Glutamatergic neuron (in vitro differentiated cells): ENCODE data around the gene ONECUT2. TPM values are rescaled to one million over a fixed set of nuclear protein-coding genes. Genes with fewer than 3 reads are reported as not detected.

Experiments used
- DNase-seq: peaks from one replicate; pipeline ENCODE4 v3.0.0; 2022
- H3K27ac Mint-ChIP-seq: one replicate; pipeline ENCODE4 v1.8.0; 2020; ENCODE audit warnings: mild to moderate bottlenecking, mixed read lengths, inconsistent platforms; ENCODE audit not compliant: unreplicated experiment
- H3K27me3 Mint-ChIP-seq: one replicate; pipeline ENCODE4 v1.8.0; 2020; ENCODE audit warnings: mild to moderate bottlenecking, moderate library complexity, mixed read lengths, inconsistent platforms; ENCODE audit not compliant: unreplicated experiment
- H3K36me3 Mint-ChIP-seq: one replicate; pipeline ENCODE4 v1.8.0; 2020; ENCODE audit warnings: mild to moderate bottlenecking, mixed read lengths, inconsistent platforms; ENCODE audit not compliant: unreplicated experiment
- H3K4me1 Mint-ChIP-seq: one replicate; pipeline ENCODE4 v1.8.0; 2020; ENCODE audit warnings: mild to moderate bottlenecking, low read depth, mixed read lengths, inconsistent platforms; ENCODE audit not compliant: unreplicated experiment
- H3K4me3 Mint-ChIP-seq: one replicate; pipeline ENCODE4 v1.8.0; 2020; ENCODE audit warnings: mild to moderate bottlenecking, mixed read lengths, inconsistent platforms; ENCODE audit not compliant: unreplicated experiment
- H3K9me3 Mint-ChIP-seq: one replicate; pipeline ENCODE4 v1.8.0; 2020; ENCODE audit warnings: mild to moderate bottlenecking, moderate library complexity, mixed read lengths, inconsistent platforms; ENCODE audit not compliant: unreplicated experiment
- total RNA-seq: library from RNA; stranded (reverse); fragmentation: NEBNext Ultra II Directional; extraction: Animal tissue kit (Norgen Biotek cat#: 25700); gene quantifications from one replicate; pipeline ENCODE4 v1.2.1, GENCODE V29; 2021; ENCODE audit not compliant: unreplicated experiment
- TF ChIP-seq, protein P1 (sequence below): fragments of 200-600 bp; sonication (generic); IDR thresholded peaks from one replicate; pipeline ENCODE4 v1.5.0; 2021; ENCODE audit not compliant: partially characterized antibody, unreplicated experiment

Gene ONECUT2
- total RNA-seq, 1 donor from 2014 or later, result 230 TPM

DNA sequence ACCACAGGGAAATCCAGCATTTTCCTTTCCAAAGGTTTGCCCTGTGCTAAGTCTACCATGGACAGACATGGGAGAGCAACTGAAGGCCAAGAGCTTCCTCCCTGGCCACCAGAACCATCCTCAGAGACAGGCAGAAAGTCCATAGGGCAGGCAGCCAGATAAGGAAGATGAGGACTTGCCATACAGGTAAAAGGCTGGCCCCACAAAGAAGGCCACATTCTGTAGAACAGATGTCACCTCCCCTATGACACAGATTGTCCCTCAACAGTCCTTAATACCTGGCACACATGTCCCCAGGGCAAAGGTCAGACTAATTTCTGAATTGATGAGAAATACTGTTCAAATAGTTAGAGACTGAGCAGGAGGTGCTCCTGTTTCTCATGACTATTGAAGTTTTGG lies 99.3 kb downstream of the ONECUT2 start:
- peak overlapping the region; percentile 71 for H3K27ac Mint-ChIP-seq
- H3K36me3 Mint-ChIP-seq, result no peaks in the 10 kb centered on the region
- no peak overlapping the region for H3K4me3 Mint-ChIP-seq

DNA sequence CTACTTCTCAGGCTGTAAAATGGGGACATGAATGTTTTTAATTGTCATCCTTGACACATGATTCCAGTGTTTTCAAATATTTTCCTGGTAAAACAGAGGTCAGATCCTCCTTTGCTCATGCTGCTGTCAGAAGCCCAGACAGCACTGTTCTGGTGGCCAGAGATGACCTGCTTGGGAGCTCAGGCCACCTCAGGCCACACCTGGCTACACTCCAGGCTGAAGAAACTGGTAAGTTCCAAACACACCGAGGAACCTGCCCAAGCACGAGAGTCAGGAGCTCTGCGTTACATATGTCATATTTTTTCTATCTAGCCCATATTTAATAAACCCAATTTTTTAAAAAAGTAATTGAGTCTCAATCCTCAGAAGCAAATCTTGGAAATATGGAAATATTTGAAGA lies 103.4 kb downstream of the ONECUT2 start:
- no peaks in the 10 kb centered on the region for H3K36me3 Mint-ChIP-seq
- H3K9me3 Mint-ChIP-seq, result peaks cover 20% of the 10 kb centered on the region
- peaks cover 37% of the 10 kb centered on the region for H3K4me1 Mint-ChIP-seq
- TF ChIP-seq, protein P1, sequence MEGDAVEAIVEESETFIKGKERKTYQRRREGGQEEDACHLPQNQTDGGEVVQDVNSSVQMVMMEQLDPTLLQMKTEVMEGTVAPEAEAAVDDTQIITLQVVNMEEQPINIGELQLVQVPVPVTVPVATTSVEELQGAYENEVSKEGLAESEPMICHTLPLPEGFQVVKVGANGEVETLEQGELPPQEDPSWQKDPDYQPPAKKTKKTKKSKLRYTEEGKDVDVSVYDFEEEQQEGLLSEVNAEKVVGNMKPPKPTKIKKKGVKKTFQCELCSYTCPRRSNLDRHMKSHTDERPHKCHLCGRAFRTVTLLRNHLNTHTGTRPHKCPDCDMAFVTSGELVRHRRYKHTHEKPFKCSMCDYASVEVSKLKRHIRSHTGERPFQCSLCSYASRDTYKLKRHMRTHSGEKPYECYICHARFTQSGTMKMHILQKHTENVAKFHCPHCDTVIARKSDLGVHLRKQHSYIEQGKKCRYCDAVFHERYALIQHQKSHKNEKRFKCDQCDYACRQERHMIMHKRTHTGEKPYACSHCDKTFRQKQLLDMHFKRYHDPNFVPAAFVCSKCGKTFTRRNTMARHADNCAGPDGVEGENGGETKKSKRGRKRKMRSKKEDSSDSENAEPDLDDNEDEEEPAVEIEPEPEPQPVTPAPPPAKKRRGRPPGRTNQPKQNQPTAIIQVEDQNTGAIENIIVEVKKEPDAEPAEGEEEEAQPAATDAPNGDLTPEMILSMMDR, result no peak
- H3K27me3 Mint-ChIP-seq, result peaks cover 9% of the 10 kb centered on the region
- no peak overlapping the region for H3K4me3 Mint-ChIP-seq
- no peak for DNase-seq
- H3K27ac Mint-ChIP-seq, result no peak overlapping the region

More for the DNA sequence above, 99.3 kb downstream of the ONECUT2 start:
- Mint-ChIP-seq H3K4me1 (peaks cover 43% of the 10 kb centered on the region), H3K9me3 (peaks cover 7% of the 10 kb centered on the region), H3K27me3 (peaks cover 14% of the 10 kb centered on the region)
- TF ChIP-seq, protein P1, result no peak
- DNase-seq, result no peak

DNA sequence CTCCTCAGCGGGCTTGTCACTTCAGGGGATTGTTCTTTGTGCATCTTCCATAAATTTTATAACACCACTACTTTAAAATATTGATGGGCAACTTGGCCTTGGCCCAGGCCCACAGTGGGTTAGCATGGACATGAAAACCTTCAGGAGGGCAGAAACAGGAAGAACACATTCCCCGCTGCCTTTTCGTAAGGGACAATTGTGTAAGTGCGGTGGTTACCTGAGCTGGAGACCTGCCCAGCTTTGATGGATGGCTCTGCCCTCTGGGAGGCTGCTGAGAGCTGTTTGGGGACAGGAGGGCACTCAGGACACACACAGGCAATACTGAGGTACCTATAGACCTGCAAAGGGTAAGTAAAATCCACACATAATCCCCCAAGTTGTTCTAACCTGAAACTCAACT lies 104.5 kb downstream of the ONECUT2 start:
- Mint-ChIP-seq H3K27me3 (peaks cover 11% of the 10 kb centered on the region), H3K9me3 (peaks cover 23% of the 10 kb centered on the region), H3K36me3 (no peaks in the 10 kb centered on the region), H3K4me1 (peaks cover 35% of the 10 kb centered on the region), H3K4me3 (no peak overlapping the region), H3K27ac (no peak overlapping the region)
- no peak for DNase-seq
- TF ChIP-seq, protein P1, result no peak

Other genes with a start within 250 kb of the ONECUT2 start
- gene ST8SIA3, start 82.8 kb upstream of the ONECUT2 start, total RNA-seq, result 17.7 TPM
- 16.5 TPM for gene FECH, start 151.3 kb downstream of the ONECUT2 start, total RNA-seq
- 155 TPM for gene NARS1, start 186.5 kb downstream of the ONECUT2 start, total RNA-seq